T-helper 2 cell treated with Interferon-gamma antibody and Interleukin-4, amounts not matched to agents 5 μg/mL and 100 μg/mL, for 36 hours (primary cell): ENCODE results near the gene OSBPL3.
A peak's percentile ranks its signal among the peaks of the same experiment; 100 is the strongest.

Experiments
- DNase-seq: peaks from one replicate; pipeline ENCODE4 v3.0.0; 2021; ENCODE audit warnings: low spot score
- H3K27ac Mint-ChIP-seq: one replicate; pipeline ENCODE4 v1.8.0; 2021; ENCODE audit warnings: mild to moderate bottlenecking, mixed read lengths
- H3K27me3 Mint-ChIP-seq: one replicate; pipeline ENCODE4 v1.8.0; 2021; ENCODE audit warnings: low read depth, mixed read lengths
- H3K36me3 Mint-ChIP-seq: one replicate; pipeline ENCODE4 v1.8.0; 2021; ENCODE audit warnings: low read depth, mixed read lengths
- H3K4me1 Mint-ChIP-seq: one replicate; pipeline ENCODE4 v1.8.0; 2021; ENCODE audit warnings: low read depth, mixed read lengths
- H3K4me3 Mint-ChIP-seq: one replicate; pipeline ENCODE4 v1.8.0; 2022; ENCODE audit warnings: mild to moderate bottlenecking, moderate library complexity, mixed read lengths
- H3K9me3 Mint-ChIP-seq: one replicate; pipeline ENCODE4 v1.8.0; 2021; ENCODE audit warnings: mixed read lengths

OSBPL3 gene

GRCh38 chr7:24932389-24932788 lies 47.6 kb downstream of the OSBPL3 start:
- H3K27ac Mint-ChIP-seq, result no peak overlapping the region
- H3K36me3 Mint-ChIP-seq, result peaks cover 41% of the 10 kb centered on the region
- DNase-seq, result no peak
- H3K4me1 Mint-ChIP-seq, result peaks cover 58% of the 10 kb centered on the region
- no peaks in the 10 kb centered on the region for H3K27me3 Mint-ChIP-seq
- peaks cover 7% of the 10 kb centered on the region for H3K9me3 Mint-ChIP-seq
- H3K4me3 Mint-ChIP-seq, result no peak overlapping the region

DNA sequence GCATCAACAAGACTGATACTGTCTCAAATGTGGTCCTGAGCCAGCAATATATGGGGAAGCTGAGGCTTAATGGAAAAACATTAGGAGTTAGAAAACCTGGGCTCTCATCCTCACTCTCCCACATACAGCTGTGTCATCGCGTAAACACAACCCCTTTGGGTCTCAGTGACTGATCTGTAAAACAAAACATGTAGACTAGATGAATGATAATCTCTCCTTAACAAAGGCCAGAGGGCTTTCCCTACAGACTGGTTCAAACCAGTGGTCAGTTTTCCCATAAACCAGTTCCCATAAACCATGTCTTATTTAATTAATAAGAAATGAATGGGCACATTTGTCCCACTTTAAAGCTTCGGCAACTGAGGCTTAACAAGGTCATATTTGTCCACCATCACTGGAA lies 48.1 kb downstream of the OSBPL3 start:
- Mint-ChIP-seq H3K4me3 (no peak overlapping the region), H3K9me3 (peaks cover 5% of the 10 kb centered on the region), H3K27ac (no peak overlapping the region), H3K36me3 (peaks cover 39% of the 10 kb centered on the region), H3K4me1 (peaks cover 59% of the 10 kb centered on the region), H3K27me3 (no peaks in the 10 kb centered on the region)
- DNase-seq, result no peak

GRCh38 chr7:24930856-24931255 lies 49.1 kb downstream of the OSBPL3 start:
- no peaks in the 10 kb centered on the region for H3K27me3 Mint-ChIP-seq
- H3K36me3 Mint-ChIP-seq, result peaks cover 35% of the 10 kb centered on the region
- H3K4me3 Mint-ChIP-seq, result no peak overlapping the region
- no peaks in the 10 kb centered on the region for H3K9me3 Mint-ChIP-seq
- no peak overlapping the region for H3K27ac Mint-ChIP-seq
- H3K4me1 Mint-ChIP-seq, result peaks cover 59% of the 10 kb centered on the region
- DNase-seq, result no peak

- Mint-ChIP-seq H3K27me3 (no peaks in the 10 kb centered on the region), H3K9me3 (no peaks in the 10 kb centered on the region), H3K36me3 (peaks cover 28% of the 10 kb centered on the region), H3K4me3 (no peak overlapping the region), H3K27ac (no peak overlapping the region), H3K4me1 (peaks cover 66% of the 10 kb centered on the region)
- DNase-seq, result no peak
These were observed 53.1 kb downstream of the OSBPL3 start for GRCh38 chr7:24926623-24927524.

- Mint-ChIP-seq H3K4me1 (peaks cover 72% of the 10 kb centered on the region), H3K36me3 (peaks cover 15% of the 10 kb centered on the region), H3K4me3 (peak overlapping the region; percentile 53), H3K27me3 (no peaks in the 10 kb centered on the region), H3K9me3 (no peaks in the 10 kb centered on the region), H3K27ac (peak overlapping the region; percentile 89)
- no peak for DNase-seq
These were observed 55.6 kb downstream of the OSBPL3 start for GRCh38 chr7:24924375-24924774.

DNA sequence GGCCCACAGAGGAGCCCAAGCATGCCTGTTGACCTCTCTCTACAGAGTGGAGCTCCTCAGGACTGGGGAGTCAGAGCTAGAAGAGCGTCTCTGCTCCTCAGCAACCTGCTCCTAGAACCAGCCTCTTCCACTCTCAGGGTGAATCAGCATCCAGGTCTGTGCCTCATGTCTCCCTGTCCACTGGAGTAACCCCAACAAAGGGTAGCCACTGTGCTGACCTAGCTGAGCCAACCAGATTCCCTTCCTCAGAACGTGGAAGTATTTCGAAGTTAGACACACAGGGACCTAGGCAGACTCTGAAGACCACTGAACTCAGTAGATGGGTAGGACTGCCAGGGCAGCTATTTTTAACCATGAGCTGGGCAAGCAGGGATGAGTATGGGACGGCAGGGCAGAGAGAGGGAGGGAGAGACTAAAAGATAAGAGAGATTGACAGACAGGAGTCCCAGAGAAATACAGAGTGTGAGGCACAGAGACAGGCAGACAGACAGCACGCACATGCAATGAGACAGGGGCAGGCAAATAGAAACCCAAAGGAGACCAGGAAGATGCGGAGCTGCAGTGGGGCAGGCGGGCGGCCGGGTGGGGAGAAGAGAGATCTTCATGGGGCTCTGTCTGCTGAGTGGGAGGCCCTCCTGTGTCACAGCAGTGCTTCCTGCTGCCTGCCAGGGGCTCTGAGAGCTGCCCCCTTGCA lies 56.7 kb downstream of the OSBPL3 start:
- no peak for DNase-seq
- Mint-ChIP-seq H3K4me1 (peaks cover 78% of the 10 kb centered on the region), H3K4me3 (peak overlapping the region; percentile 48), H3K27ac (peak overlapping the region; percentile 89), H3K9me3 (peaks cover 4% of the 10 kb centered on the region), H3K27me3 (no peaks in the 10 kb centered on the region), H3K36me3 (peaks cover 16% of the 10 kb centered on the region)

DNA sequence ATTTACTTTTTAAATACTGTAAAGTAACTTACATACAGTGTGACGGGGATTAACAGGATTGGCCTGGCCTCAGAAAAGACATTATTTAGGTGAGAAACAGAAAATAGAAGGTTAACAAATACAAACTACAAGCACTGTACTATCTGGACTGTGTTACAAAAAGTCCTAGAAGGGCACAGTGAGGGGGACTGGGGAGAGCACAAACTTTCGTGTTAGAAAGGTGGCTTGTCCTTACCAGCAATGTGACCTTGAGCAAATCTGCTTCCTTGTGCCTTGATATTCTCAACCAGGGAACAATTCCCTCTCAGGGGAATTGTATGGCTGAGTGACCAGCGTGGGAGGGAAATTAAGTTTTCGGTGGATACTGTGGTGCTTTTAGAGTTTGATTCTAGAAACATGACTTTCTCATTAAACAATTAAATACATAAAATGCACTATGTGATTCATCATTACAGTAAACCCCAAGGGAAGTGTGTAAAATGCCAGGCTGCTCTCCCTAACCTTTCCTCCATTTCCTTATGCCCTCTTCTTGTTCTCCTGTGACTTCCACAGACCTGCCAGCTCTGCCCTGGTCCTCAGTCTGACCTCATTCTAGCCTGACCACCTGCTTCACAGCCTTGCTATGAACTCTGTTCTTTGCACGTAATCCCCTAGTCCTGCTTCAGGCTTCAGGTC lies 57.7 kb downstream of the OSBPL3 start:
- peak overlapping the region; percentile 68 for H3K4me3 Mint-ChIP-seq

DNA sequence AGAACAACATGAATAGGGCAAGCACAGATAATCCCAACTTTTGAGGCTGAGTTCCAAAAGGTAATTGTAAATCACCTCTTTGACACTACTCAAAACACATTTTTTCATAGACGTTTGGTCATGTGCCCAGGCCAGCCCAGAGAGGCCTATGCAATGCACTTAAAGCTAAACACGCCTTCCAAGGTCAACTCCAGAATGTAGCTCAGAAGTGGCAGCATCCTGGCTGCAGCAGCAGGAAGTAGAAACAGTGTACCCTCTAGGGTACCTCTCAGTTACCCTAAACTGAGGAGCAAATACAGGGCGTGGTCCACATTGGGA lies 58.7 kb downstream of the OSBPL3 start:
- H3K27ac Mint-ChIP-seq, result peak overlapping the region; percentile 89

More for the DNA sequence above, 57.7 kb downstream of the OSBPL3 start:
- no peaks in the 10 kb centered on the region for H3K27me3 Mint-ChIP-seq
- H3K27ac Mint-ChIP-seq, result peak overlapping the region; percentile 89
- H3K9me3 Mint-ChIP-seq, result peaks cover 4% of the 10 kb centered on the region
- no peak for DNase-seq
- H3K36me3 Mint-ChIP-seq, result peaks cover 19% of the 10 kb centered on the region
- peaks cover 85% of the 10 kb centered on the region for H3K4me1 Mint-ChIP-seq

GRCh38 chr7:24920451-24921361 lies 59.3 kb downstream of the OSBPL3 start:
- peak overlapping the region; percentile 68 for H3K4me3 Mint-ChIP-seq
- peak overlapping the region; percentile 89 for H3K27ac Mint-ChIP-seq
- peaks cover 4% of the 10 kb centered on the region for H3K9me3 Mint-ChIP-seq
- peaks cover 28% of the 10 kb centered on the region for H3K36me3 Mint-ChIP-seq
- peaks cover 88% of the 10 kb centered on the region for H3K4me1 Mint-ChIP-seq
- no peaks in the 10 kb centered on the region for H3K27me3 Mint-ChIP-seq
- DNase-seq, result no peak

More for the DNA sequence above, 58.7 kb downstream of the OSBPL3 start:
- H3K4me3 Mint-ChIP-seq, result peak overlapping the region; percentile 68
- no peak for DNase-seq
- H3K4me1 Mint-ChIP-seq, result peaks cover 87% of the 10 kb centered on the region
- H3K27me3 Mint-ChIP-seq, result no peaks in the 10 kb centered on the region
- H3K36me3 Mint-ChIP-seq, result peaks cover 23% of the 10 kb centered on the region
- peaks cover 4% of the 10 kb centered on the region for H3K9me3 Mint-ChIP-seq

GRCh38 chr7:24917510-24918239 lies 62.3 kb downstream of the OSBPL3 start:
- H3K27me3 Mint-ChIP-seq, result no peaks in the 10 kb centered on the region
- H3K36me3 Mint-ChIP-seq, result peaks cover 53% of the 10 kb centered on the region
- H3K9me3 Mint-ChIP-seq, result peaks cover 4% of the 10 kb centered on the region
- H3K4me1 Mint-ChIP-seq, result peaks cover 90% of the 10 kb centered on the region
- H3K4me3 Mint-ChIP-seq, result peak overlapping the region; percentile 11
- DNase-seq, result no peak
- no peak overlapping the region for H3K27ac Mint-ChIP-seq

DNA sequence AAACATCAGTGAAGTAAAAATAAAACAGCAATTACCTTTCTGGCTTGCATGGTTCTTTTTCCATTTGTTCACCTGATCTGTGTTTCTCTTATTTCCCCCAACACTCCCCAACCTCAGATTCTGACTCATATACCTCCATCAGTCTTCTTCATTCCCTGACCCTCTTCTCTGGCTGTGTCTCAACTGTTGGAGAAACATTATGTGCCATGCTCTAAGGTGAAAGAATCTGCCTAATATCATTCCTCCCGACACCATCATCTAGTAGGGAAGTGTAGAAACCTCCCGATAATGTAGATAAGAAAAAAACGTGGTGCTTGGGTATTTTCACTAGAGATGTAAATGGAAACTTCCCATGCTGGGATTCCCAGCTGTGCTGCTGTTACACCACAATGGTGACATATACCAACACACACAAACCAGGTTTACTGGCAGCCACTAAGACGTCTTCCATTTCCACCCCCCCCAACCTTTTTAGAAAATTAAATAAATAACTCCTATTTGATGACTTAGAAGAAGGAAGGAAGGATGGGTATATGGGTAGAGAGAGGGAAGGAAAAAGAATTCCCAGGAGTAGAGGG lies 63.4 kb downstream of the OSBPL3 start:
- peaks cover 87% of the 10 kb centered on the region for H3K4me1 Mint-ChIP-seq
- H3K27ac Mint-ChIP-seq, result peak overlapping the region; percentile 32
- no peaks in the 10 kb centered on the region for H3K27me3 Mint-ChIP-seq
- peaks cover 57% of the 10 kb centered on the region for H3K36me3 Mint-ChIP-seq
- H3K4me3 Mint-ChIP-seq, result peak overlapping the region; percentile 4
- no peak for DNase-seq
- peaks cover 4% of the 10 kb centered on the region for H3K9me3 Mint-ChIP-seq

GRCh38 chr7:24914465-24914859 lies 65.5 kb downstream of the OSBPL3 start:
- Mint-ChIP-seq H3K36me3 (peaks cover 58% of the 10 kb centered on the region), H3K27ac (peak overlapping the region; percentile 42), H3K4me1 (peaks cover 82% of the 10 kb centered on the region), H3K4me3 (peak overlapping the region; percentile 68), H3K9me3 (peaks cover 4% of the 10 kb centered on the region), H3K27me3 (no peaks in the 10 kb centered on the region)
- no peak for DNase-seq
